ENCODE results near the gene LRIG1.

DNA sequence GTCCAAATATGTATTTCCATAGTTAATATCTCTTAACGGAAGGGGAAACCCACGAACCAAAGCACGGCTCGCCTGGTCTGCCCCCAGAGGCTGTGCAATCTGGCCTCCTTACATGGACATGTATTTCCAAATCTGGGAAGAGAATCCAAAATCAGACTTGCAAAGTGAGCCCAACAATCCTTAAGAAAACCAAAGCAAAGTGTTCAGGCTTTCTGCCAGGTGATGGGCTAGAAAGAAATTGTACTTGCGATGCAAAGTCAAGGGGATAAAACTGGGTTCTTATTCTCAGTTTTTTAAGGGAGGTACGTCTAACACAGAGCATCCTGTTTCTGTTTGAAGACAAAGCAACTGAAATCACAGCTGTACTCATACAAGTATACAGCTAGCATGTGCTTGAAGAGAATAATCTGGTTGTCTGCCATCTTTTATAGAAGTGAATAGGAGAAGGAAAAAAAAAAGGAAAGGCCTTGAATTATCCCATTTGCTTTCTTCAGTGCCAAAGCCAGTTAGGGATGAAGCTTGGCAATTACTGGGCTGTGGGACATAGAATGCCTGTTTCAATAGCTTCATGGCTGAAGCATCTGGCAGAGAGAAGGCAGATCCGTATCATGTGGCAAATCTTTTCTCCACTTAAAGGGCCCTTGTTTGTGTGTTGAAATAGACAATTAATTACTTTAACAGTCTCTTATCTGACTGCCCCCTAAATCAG is 48.4 kb downstream of the LRIG1 start:
- TF ChIP-seq, protein P1, sequence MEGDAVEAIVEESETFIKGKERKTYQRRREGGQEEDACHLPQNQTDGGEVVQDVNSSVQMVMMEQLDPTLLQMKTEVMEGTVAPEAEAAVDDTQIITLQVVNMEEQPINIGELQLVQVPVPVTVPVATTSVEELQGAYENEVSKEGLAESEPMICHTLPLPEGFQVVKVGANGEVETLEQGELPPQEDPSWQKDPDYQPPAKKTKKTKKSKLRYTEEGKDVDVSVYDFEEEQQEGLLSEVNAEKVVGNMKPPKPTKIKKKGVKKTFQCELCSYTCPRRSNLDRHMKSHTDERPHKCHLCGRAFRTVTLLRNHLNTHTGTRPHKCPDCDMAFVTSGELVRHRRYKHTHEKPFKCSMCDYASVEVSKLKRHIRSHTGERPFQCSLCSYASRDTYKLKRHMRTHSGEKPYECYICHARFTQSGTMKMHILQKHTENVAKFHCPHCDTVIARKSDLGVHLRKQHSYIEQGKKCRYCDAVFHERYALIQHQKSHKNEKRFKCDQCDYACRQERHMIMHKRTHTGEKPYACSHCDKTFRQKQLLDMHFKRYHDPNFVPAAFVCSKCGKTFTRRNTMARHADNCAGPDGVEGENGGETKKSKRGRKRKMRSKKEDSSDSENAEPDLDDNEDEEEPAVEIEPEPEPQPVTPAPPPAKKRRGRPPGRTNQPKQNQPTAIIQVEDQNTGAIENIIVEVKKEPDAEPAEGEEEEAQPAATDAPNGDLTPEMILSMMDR (conservative IDR thresholded peaks at IDR 0.05 in 1 of 2, IDR thresholded peaks at IDR 0.05 in 1 of 2; ENCODE audit: low read depth in 1 of 2, low read length in 2 of 2), result no peak
- no peak for TF ChIP-seq EZH2 (IDR thresholded peaks at IDR 0.05; ENCODE audit: low read length, missing control alignments)
